Astrocyte of the cerebellum (primary cell): ENCODE data around the gene DHCR24.

Experiments used
- DNase-seq: peaks from one replicate; pipeline ENCODE4 v3.0.0-alpha.2; 2011; ENCODE audit warnings: low read depth
- H3K4me3 ChIP-seq: 2 replicates; pipeline ENCODE4 v1.5.1; 2011; ENCODE audit warnings: mild to moderate bottlenecking, low read depth, low read length, moderate library complexity
- CTCF ChIP-seq: IDR thresholded peaks from 2 replicates; pipeline ENCODE4 v1.5.1; 2012; ENCODE audit warnings: low read length, low read depth, moderate library complexity, mild to moderate bottlenecking; ENCODE audit errors: missing control alignments
- in situ Hi-C: cut with HindIII; loops from 2 replicates; pipeline ENCODE4 v1.10.0; 2017; ENCODE audit warnings: low sequenced_read_pairs

The DHCR24 gene

GRCh38 chr1:54865238-54866073, 21.5 kb downstream of the DHCR24 start:
- DNase-seq = no peak
- in situ Hi-C loops = no loop called here
- no peak for TF ChIP-seq CTCF
- H3K4me3 ChIP-seq = no peak overlapping the region

- no peak overlapping the region for H3K4me3 ChIP-seq
- in situ Hi-C loops = no loop called here
- no peak for DNase-seq
- TF ChIP-seq CTCF = no peak
Measured at GRCh38 chr1:54864460-54865208, 22.4 kb downstream of the DHCR24 start.

- DNase-seq = no peak
- no peak for TF ChIP-seq CTCF
- in situ Hi-C loops = no loop called here
- no peak overlapping the region for H3K4me3 ChIP-seq
Measured at GRCh38 chr1:54863267-54863665, 23.7 kb downstream of the DHCR24 start.

GRCh38 chr1:54861070-54861761, 25.8 kb downstream of the DHCR24 start:
- no peak overlapping the region for H3K4me3 ChIP-seq
- in situ Hi-C loops = no loop called here
- no peak for DNase-seq
- TF ChIP-seq CTCF = no peak

- H3K4me3 ChIP-seq = no peak overlapping the region
- DNase-seq = no peak
- TF ChIP-seq CTCF = no peak
- in situ Hi-C loops = no loop called here
Measured at GRCh38 chr1:54859700-54860391, 27.1 kb downstream of the DHCR24 start.
